ENCODE measurements around the gene NACC1.

The NACC1 gene

DNA sequence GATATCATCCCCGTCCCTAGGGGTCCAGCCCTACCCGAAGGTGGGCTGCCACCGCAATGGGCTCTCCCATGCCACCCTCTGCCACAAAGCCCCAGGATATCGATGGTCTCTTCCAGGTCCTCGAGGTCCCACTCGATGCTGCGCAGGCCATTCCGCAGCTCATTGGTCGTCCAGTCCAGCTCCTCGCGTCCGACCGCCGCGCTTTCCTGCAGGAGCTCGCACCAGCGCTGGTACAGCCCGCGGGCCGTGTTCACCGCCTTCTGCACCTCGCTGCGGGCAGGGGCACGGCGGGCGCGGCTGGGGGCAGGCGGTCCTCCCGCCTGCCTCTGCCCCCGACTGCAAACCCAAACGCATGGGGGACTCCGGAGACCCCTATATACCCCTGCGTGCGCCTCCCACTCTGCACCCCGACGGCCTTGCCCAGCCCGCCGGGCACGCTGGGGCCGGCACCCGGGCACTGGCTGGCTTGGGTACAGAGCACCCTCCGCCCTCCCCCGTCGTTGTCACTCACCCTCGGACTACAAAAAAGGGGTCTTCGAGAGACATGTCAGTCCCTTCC lies 31.6 kb downstream of the NACC1 start:
- DNase-seq: no peak

DNA sequence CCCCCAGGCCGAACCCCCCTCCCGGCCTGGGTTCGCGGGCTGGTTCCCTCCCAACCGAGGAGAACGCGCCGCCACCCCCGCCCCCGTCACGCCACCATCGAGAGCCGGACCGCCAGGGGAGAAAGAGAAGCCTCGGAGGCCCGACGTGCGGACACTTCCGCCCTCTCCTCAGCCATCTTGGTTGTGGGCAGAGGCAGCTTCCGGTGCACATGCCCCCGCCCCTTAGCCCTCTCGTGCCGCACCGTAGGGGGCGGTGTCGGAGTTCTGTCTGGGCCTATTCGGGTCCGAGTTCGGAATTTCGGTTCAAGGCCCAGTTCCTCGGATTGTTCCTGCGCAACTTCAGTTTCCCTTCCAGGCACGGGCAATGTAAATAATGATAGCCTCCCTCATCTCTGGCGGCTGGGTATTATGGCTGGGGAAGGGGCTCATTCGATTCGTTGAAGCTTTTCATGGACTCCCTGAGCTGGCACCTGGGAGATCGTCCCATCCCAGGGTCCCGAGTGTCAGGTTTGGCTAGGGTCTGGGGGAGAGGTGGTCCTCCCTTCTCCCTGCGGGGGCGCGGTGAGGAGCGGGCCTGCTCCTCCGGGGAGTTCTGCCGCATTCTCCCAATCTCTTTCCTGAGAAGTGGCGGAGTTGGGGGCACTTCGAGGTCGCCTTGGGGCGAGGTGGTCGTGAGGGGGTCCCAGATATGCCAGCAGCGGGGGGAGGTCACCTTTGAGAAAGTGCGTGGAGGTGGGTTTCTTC lies 32.3 kb downstream of the NACC1 start, which contains the start of the genes IER2 and STX10:
TSS of gene IER2 (plus strand) at position 225 of the 744 bp plus-strand sequence. CDS start 2,776 bp downstream, outside the sequence.
TSS of gene STX10 (minus strand) at position 189 of the 744 bp plus-strand sequence. CDS start 202 bp downstream, outside the sequence.
- DNase-seq: peak in 1 of 2 experiments; percentile 77

DNA sequence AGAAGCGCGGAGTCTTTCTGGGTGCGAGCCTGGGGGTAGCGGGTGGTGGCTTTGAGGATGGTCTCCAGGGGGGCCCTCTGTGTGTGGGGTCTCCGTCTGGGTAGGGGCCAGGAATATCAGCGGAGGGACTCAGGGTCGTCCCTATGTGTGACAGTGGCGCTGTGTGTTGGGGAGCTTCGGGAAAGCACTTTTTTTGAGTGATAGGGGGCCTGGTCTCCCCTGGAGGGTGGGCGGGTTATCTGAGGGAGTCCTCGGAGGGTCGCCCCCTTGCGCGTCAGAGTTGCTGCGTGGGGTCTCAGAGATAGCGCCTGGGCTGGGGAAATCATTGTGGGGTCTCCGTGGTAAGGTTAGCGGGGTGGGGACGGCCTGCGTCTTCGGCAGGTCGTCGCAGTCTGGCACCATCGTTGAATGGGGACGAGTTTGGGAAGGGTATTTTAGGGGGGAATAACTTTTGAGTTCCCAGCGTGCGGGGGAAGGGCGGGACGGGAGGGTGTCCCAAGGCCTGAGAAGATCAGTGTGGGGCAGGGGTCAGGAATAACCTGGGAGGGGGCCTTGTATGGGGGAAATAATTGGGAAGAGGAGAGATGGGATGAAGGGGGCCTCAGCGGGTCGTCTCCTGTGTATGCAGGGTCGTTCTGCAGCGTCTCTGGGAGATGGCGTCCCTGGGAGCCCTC lies 33.0 kb downstream of the NACC1 start:
- DNase-seq: no peak

DNA sequence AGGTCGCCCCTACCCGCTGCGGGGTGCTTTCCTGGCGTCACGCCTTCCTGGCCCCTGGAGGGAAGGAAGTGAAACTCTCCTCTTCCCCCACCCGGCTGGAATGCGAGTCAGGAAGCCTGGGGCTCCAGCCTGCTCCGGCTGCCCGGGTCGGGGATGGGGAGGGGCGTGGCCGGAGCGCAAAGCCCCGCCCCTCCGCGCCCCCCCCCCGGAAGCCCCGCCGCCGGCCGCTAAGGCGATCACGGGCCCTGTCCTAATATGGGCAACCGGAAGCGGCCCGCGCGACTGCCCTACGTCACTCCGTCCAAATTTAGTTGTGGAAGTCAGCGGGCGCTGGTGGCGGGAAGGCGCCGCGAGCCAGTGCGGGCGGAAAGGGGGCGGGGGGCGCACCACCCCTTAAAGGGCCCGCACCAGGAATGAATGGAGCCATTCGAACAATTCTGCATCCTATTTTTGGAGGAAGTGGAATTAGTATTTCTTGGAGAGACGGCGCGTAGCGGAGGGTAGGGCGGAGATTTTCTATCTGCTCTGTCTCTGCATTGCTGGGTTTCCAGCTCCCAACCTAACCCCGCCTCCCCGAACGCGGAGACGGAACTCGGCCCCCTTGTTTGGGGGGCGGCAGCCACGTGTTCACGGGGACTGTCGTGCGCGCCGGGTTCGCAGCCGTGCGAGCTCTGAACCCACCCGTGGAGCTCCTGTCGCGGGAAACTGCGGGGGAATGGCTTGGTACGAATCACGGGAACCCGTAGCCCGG lies 33.7 kb downstream of the NACC1 start:
- DNase-seq: peak; percentile 69 to 81

DNA sequence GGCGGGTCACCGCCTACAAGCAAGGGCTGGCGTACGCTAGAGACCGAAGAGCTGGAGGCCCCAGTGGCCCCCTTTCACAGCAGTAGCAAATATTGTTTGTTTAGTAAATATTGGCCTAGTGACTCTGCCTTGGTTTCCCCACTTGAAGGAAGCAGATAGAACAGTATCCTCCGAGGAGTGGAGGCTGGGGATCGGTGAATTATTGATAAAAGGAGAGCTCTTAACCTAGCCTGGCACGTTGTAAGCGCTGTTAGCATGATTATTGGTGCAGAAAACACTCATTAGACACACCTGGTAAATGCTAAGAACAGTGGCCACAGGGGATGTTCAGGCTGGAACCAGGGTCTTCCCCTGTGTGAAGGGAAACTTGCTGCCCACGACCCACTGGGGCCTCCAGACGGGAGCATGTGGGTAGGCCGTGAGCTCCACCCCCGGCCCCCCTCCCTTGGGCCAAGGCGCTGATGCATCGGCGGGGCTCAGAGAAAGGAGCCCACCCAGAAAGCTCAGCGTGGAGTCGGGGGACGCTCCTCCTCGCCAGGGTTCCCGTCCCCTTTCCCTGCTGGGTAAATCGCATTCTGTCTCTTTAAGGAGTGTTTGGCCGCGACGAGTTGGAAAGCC lies 34.4 kb downstream of the NACC1 start:
- DNase-seq: no peak

DNA sequence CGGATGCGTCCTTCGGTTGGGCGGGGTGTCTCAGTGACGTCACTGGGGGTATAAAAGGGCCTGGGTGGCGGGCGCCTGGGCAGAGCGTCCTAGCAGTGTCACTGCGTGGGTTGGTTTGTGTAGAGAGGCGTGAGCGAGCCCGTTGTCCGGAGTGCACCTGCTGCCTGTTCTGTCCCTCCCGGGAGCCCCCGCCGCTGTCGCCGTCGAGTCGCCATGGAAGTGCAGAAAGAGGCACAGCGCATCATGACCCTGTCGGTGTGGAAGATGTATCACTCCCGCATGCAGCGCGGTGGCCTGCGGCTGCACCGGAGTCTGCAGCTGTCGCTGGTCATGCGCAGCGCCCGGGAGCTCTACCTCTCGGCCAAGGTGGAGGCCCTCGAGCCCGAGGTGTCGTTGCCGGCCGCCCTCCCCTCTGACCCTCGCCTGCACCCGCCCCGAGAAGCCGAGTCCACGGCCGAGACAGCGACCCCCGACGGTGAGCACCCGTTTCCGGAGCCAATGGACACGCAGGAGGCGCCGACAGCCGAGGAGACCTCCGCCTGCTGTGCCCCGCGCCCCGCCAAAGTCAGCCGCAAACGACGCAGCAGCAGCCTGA lies 35.0 kb downstream of the NACC1 start:
- peak; percentile 67 to 87 for DNase-seq

DNA sequence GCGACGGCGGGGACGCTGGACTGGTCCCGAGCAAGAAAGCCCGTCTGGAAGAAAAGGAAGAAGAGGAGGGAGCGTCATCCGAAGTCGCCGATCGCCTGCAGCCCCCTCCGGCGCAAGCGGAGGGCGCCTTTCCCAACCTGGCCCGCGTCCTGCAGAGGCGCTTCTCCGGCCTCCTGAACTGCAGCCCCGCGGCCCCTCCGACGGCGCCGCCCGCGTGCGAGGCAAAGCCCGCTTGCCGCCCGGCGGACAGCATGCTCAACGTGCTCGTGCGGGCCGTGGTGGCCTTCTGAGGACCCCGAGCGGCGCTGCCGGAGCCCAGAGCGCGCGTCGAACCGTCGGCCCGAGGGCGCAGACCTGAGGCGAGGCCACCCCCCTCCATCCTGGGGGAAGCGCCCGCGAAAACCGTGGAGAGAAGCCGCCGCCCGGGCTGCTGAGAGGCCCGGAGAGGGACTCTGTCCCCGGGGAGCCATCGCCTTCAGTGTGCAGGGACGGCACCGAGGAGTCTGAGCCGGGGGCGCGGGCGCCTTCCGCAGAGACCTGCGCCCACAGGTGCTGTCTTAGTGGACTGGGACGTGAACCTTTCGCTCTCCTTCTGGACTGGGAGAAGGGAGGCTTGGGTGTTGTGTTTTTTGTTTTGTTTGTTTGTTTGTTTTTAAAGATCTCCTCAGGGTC lies 35.6 kb downstream of the NACC1 start:
- no peak for DNase-seq

DNA sequence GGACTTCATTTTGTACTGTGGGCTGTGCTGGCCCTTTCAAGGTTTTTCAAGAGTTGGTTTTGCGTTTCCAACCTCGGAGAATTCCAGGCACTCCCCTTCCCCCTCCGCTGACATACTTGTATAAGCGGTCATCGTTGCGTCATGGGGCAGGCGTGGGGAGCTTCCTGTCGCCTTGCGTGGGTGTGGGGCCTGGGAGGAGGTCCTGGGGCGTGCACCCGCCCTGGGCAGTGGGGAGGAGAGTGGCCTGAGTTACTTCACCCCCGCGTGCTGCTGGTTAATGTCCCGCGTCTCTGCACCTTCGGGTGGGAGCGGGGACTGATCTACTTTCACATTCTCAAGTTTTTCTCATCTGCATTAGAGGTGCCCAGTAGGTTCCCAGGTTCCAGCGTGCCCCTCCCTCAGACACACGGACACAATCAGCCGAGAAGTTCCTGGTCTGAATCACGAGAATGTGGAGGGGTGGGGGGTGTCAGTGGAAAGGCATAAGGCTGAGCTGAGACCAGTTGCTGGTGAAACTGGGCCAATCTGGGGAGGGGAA lies 36.2 kb downstream of the NACC1 start:
- peak in 1 of 2 experiments; percentile 9 for DNase-seq

DNA sequence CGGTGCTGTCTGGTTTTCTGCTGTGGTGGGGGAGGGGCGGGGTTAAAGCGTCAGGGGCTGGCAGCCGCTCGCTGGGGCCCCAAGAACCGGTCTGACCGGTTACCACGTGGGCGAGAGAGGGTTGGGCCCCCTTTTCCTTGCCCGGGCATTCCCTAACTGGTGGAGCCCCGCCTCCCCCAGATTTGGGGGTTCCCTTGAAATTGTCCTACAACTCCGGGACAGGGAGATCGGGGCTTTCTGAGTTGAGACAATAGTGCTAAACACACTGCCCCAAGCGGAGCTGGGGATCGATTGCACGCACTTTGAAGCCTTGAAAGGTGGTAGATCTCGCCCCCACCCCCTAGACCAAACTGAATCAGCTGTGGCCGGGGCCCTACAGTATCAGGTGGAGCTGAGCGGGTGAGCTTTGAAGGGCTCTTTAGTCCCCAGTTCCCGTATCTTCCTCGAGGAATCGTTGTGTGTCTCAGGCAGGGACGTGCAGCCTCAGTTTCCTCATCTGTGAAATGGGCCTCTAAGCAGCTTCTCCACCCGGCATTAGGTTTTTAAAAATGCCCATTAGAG lies 36.9 kb downstream of the NACC1 start:
- DNase-seq: no peak

DNA sequence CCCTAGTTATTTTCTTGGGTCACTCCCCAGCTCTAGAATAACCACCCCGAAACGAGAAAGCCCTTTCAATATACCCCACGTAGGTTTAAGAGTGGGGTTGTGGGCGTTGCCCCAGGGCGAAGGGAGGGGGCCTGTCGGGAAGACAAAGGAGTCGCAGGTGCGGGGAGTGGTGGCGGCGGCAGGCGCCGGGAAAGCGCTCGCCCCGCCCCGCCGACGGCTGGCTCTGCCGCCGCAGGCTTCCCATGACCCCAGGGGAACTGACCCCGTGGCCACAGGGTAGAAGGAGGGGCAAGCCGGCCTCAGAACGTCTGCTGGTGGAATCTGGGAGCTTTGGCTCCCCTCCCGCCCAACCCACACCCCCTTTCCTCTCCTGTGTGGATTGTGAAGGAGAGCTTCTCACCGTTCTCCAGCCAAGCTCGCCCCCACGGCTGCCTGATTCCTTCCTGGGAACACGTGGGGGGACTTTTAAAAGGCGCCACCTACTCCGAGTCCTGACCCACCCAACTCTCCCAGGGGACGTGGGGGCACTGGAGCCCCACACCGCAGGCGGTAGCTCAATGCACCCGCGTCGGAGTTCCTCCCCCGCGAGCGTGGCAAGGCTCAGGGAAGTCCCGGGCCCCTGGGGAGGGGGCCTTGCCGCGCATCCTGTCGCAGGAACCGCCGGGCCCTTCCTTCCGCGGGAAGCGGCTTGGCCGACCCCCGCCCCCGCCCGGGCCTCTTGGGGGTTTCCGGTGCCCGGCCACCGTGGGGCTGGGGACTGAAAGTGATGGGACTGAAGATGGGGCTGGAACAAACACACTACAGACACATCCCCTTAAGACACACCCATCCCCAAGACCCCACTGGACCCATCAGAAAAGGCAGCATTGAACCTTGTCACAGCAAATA lies 37.7 kb downstream of the NACC1 start:
- DNase-seq: no peak

DNA sequence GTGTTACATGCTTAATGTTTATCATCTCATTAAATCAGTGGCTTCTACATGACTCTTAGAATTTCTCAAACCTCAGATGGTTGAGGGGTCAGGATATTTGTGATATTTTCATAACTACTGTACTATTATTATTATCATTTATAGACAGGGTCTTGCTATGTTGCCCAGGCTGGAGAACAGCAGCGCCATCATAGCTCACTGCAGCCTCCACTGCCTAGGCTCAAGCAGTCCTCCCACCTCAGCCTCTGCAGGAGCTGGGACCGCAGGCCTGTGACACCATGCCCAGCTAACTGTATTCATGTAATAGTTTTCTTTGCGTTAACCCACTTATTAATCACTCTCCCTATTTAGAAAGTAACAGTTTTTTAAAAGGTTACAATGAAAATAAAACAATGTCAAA lies 41.6 kb downstream of the NACC1 start:
- no peak for DNase-seq

DNA sequence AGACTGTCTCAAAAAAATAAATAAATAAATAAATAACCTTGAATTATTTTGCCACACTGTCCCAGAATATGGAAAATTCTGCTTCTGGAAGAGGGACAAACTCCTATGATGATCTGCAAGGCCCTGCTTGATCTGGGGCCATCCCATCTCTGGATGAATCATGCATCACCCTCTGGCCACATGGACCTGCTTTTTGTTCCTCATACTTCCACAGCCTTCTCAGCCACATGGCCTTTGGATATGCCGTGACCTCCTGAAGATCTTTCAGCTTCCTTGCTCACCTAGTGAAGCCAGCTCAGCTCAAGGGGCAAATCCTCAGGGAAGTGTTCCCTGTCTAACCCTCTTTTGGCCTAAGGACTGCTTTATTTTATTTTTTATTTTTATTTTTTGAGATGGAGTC lies 42.5 kb downstream of the NACC1 start:
- DNase-seq: no peak

DNA sequence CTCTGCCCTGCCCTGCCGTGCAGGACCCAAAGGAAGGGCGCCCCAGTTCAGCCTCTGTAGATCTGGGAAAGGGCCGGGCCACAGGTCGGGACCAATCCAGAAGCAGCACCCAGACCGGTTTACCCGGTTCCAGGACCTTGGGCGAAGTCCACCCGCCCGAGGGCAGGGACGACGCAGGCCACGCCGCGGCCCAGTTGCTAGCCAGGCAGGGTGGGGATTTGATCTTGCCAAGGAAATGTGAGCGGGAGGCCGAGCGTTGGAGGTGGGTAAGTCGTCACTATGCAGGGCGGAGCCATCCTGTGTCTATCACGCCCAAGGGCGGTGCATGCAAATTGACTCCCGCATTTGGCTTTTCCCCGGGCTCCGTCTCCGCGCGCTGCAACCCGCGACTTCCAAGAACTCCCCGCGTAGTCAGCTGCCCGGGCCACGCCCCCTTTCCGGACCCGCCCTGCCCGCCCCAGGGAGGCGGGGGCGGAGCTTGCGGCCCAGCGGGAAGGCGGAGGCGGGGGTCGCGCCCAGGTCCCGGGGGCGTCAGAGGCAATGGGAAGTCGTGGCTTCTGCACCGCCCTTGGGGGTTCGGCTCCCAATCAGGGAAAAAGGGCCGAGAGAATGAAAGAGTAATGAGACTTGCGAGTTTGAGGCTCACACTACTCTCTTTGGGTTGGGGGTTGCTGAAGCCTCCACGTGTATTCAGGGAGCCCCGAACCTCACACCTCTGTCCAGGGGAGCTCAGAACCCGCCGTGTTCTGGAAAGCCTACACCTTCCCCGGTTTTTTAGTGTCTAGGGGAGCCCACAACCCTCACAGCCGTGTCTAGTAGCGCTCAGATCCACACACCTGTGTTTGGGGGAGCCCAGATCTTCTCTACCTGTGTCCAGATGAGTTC lies 44.9 kb downstream of the NACC1 start:
- peak in 1 of 2 experiments; percentile 43 for DNase-seq

DNA sequence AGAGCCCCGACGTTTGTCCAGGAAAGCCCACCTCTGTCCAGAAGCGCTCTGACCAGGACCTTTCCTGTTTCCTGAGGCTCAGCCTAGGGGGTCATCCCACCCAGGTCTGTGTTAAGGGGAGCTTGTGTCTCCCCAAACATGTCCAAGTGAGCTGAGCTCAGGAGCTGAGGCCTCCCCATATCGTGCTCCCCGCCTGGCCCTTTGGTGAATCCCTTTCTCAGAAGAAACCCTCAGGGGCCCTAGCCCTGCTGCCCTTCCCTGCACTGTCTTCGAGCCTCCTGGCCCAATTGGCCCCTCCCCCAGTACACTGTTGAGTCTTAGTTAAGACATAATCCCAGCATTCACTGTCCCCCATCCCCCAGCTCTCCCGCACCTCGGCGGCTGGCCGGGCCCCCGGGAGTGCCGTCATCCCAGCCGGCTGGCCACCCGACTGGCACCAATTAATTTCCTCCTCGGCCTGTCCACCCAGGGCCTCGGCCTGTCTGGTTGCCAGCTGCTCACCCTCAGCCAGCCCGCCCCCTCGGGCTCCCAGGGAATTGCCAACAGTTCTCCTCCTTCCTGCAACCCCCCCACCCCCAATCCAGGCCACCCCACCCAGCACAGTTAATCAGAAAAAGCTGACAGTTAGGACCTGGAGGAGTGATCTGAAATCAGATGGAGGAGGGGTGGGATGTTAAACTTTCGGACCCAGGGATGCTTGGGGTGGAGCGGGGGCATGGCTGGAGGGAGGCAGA lies 45.7 kb downstream of the NACC1 start:
- no peak for DNase-seq

DNA sequence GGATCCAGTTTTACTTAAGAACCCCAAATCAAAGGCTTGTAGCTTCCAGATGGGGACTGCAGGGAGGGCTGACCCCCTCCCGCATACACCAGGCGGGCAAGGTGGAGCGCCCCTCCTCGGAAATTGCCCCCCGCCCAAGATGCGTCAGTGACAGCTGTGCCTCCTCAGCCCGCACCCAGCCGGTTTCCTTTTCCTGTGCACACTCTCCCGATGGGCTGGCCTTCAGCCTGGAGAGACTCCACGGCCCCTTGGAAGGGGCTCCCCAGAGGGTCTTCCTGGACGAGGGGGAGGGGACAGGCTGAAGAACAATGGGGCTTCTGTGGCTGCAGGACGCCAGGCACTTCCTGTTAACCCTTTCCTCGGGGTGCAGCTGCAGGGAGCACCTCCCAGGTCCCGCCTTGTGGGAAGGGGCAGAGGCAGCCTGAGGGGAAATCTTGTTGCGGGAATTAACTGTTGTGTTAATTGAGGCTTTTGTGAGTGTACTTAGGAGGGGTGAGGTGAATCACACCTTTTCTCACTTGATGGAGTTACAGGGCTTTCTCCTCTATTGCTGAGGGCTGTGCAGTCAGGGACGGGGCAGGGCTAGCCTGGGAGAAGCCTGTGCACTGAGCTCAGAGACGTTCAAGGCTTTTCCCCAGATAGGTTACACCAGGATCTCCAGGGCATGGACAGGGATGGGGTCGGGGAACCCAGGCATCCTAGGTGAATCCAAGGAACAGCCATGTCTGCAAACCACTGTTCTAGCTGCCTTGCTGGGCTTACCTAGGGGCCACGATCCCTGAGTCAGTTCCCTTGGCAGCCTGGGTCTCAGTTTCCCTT lies 46.5 kb downstream of the NACC1 start:
- no peak for DNase-seq

DNA sequence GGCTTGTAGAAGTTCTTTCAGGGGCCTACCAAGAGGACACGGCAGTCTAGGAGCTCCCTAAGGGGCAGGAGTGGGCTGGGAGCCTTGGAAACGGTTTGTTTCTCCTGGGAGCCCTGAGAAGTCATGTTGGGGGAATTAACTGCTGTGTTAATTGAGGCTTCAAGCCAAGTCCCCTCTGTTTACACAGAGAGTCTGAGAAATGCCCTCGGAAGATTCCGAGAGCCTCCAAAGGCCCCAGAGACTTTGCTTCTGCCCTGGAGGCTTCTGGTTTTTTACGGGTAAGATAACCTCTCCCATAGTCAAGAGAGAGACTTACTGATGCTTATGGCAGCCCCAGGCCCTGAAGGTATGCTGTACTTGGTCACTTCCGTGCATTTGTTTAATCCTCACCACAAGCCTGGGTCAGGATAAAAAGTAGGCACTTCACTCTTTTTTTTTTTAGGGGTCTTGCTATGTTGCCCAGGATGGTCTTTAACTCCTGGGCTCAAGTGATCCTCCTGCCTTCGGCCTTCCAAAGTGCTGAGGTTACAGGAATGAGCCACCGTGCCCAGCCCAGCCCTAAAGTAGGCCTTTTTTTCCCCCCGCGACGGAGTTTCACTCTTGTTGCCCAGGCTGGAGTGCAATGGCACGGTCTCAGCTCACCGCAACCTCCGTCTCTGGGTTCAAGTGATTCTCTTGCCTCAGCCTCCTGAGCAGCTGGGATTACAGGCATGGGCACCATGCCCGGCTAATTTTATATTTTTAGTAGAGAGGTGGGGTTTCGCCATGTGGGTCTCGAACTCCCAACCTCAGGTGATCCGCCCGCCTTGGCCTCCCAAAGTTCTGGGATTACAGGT lies 47.3 kb downstream of the NACC1 start:
- no peak for DNase-seq
